ENCODE data around the gene CRB3.

CRB3 gene

DNA sequence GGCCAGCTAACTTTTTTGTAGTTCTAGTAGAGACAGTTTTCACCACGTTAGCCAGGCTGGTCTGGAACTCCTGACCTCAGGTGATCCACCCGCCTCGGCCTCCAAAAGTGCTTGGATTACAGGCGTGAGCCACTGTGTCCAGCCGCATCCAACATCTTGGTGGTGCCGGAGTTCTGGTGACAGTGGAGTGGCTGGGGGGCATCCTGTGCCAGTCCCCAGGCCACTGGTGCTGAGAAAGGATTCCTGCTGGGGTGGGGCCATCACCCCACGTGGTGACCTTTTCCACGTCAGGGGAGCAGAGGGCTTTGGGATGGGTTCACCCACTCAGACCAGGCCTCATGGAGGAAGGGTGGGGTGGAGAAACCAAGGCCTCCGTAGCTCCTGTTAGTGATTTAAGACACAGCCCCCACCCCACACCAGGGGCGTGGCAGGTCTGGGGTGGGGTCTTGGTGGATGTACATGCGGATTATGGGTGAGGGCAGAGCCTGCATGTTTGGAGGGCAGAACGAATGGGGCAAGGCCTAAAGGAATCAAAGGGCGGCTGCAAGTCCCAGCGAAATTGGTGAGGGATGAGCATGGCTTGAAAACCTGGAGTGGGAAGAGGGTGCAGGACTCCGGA is 51.0 kb downstream of the CRB3 start:
- TF ChIP-seq, protein P1, sequence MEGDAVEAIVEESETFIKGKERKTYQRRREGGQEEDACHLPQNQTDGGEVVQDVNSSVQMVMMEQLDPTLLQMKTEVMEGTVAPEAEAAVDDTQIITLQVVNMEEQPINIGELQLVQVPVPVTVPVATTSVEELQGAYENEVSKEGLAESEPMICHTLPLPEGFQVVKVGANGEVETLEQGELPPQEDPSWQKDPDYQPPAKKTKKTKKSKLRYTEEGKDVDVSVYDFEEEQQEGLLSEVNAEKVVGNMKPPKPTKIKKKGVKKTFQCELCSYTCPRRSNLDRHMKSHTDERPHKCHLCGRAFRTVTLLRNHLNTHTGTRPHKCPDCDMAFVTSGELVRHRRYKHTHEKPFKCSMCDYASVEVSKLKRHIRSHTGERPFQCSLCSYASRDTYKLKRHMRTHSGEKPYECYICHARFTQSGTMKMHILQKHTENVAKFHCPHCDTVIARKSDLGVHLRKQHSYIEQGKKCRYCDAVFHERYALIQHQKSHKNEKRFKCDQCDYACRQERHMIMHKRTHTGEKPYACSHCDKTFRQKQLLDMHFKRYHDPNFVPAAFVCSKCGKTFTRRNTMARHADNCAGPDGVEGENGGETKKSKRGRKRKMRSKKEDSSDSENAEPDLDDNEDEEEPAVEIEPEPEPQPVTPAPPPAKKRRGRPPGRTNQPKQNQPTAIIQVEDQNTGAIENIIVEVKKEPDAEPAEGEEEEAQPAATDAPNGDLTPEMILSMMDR (conservative IDR thresholded peaks at IDR 0.05), result no peak
- no peak for TF ChIP-seq ZFX (IDR thresholded peaks at IDR 0.05)

DNA sequence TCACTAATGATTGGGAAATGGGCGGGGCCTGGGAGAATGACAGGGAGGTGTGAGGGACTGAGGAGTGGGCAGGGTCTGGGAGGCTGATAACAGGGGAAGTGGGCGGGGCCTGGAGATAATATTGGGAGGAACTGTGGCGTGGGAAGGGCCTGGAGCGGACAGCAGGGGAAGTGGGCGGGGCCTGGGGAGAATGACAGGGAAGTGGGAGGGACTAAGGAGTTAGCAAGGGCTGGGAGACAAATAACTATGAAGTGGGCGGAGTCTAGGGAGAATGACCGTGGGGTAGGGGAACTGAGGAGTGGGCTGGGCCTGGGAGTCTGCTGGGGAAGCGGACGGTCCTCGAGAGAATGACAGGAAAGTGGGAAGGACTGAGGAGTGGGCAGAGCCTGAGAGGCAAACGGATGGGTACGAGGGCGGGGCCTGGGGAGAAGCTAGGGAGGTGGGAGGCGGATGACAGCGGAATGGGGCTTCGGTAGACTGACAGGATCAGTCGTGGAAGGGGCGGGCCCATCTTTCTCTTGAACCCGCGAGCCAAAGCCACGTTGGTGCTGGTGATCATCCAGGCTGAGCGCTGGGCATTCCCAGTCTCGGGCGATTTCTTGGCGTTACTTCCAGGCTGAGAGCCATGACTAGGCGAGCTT is 52.1 kb downstream of the CRB3 start:
- TF ChIP-seq, protein P1 (conservative IDR thresholded peaks at IDR 0.05), result no peak
- TF ChIP-seq ZFX (IDR thresholded peaks at IDR 0.05), result no peak
- H3K27ac ChIP-seq, result peak overlapping the region; percentile 83

More for the DNA sequence above, 51.0 kb downstream of the CRB3 start:
- H3K27ac ChIP-seq, result no peak overlapping the region
